Endothelial cell of umbilical vein (primary cell): ENCODE data around the gene LRRC8D. TPM values are rescaled to one million over a fixed set of nuclear protein-coding genes. Genes with fewer than 3 reads are reported as not detected.

ENCODE experiments used
- BruUV-seq: library from RNA; stranded (reverse); fragments of 400-500 nt; replicated peaks from 2 replicates; lab custom pipeline; 2021; lab: Mats Ljungman, UMichigan
- CTCF ChIA-PET: fragments of 300-600, 350-600 bp; sonication (Branson Sonifier 250); formaldehyde crosslinking; loops from one replicate; lab custom pipeline; 2021; ENCODE audit warnings: antibody characterized with exemption, inconsistent platforms; lab: Charles Lee
- POLR2A ChIA-PET: fragments of 300-600, 350-600 bp; sonication (Branson Sonifier 250); formaldehyde crosslinking; loops from one replicate; lab custom pipeline; 2021; ENCODE audit warnings: antibody characterized with exemption, inconsistent platforms; lab: Charles Lee
- DNase-seq: peaks from one replicate; pipeline ENCODE4 v3.0.0-alpha.2; 2011; ENCODE audit warnings: low read depth, low spot score
- FAIRE-seq: peaks from 2 replicates; lab custom pipeline; 2011; peaks lifted over from hg19 to GRCh38; lab: Jason Lieb, UNC
- H2AFZ ChIP-seq: 2 replicates; pipeline ENCODE4 v1.6.0; 2012; ENCODE audit warnings: low read depth, low read length, control low read depth, inconsistent platforms
- H3K27ac ChIP-seq: 2 replicates; pipeline ENCODE4 v1.5.1; 2011; ENCODE audit warnings: low read depth, mild to moderate bottlenecking, control low read depth, low read length, moderate library complexity; ENCODE audit not compliant: insufficient read depth
- H3K27me3 ChIP-seq, 2 experiments: 2 replicates each; pipeline versions ENCODE4 v1.6.0 to v1.6.1; 2011; ENCODE audit warnings: low read length in 2 of 2, mixed read lengths in 1 of 2; ENCODE audit not compliant: control insufficient read depth in 2 of 2, insufficient read depth in 2 of 2
- H3K36me3 ChIP-seq, 2 experiments: 2 replicates in 1 of 2; 3 replicates in 1 of 2; pipeline ENCODE4 v1.5.1; 2011; ENCODE audit warnings: low read length in 2 of 2, mild to moderate bottlenecking in 1 of 2, moderate library complexity in 1 of 2; ENCODE audit not compliant: control insufficient read depth in 2 of 2, insufficient read depth in 2 of 2; ENCODE audit errors: extremely low read depth in 1 of 2
- H3K4me1 ChIP-seq: 3 replicates; pipeline ENCODE4 v1.5.1; 2011; ENCODE audit warnings: mild to moderate bottlenecking, low read length; ENCODE audit not compliant: control insufficient read depth, insufficient read depth; ENCODE audit errors: extremely low read depth
- H3K4me2 ChIP-seq: 2 replicates; pipeline ENCODE4 v1.6.1; 2011; ENCODE audit warnings: low read length, control low read depth, mixed read lengths; ENCODE audit not compliant: insufficient read depth
- H3K4me3 ChIP-seq, 3 experiments: fragments of 200-600 bp in 1 of 3; sonication (generic), shearing (Covaris generic) in 1 of 3; replicated peaks in 1 of 3; 2 replicates each; pipeline ENCODE4 v1.5.1; 2011 to 2016; ENCODE audit warnings: control low read depth in 3 of 3, low read length in 3 of 3, mild to moderate bottlenecking in 2 of 3, inconsistent platforms in 1 of 3, low read depth in 1 of 3, moderate library complexity in 1 of 3; ENCODE audit not compliant: insufficient read depth in 1 of 3
- H3K79me2 ChIP-seq: 2 replicates; pipeline ENCODE4 v1.6.0; 2012; ENCODE audit warnings: low read length, inconsistent platforms; ENCODE audit not compliant: control insufficient read depth, insufficient read depth
- H3K9ac ChIP-seq: replicated peaks from 2 replicates; pipeline ENCODE3; 2011; ENCODE audit warnings: low read length, control low read depth; ENCODE audit not compliant: insufficient read depth; ENCODE audit errors: extremely low read depth
- H3K9me1 ChIP-seq: replicated peaks from 3 replicates; pipeline ENCODE4 v1.6.0; 2011; ENCODE audit warnings: mild to moderate bottlenecking, low read length; ENCODE audit not compliant: control insufficient read depth, insufficient read depth; ENCODE audit errors: extremely low read depth
- H3K9me3 ChIP-seq: replicated peaks from 2 replicates; pipeline ENCODE4 v1.5.1; 2012; ENCODE audit warnings: low read length, inconsistent platforms; ENCODE audit not compliant: control insufficient read depth, insufficient read depth
- H4K20me1 ChIP-seq: replicated peaks from 2 replicates; pipeline ENCODE3; 2011; ENCODE audit warnings: mild to moderate bottlenecking, low read length; ENCODE audit not compliant: control insufficient read depth, insufficient read depth; ENCODE audit errors: extremely low read depth
- CTCF ChIP-seq, 2 donors: IDR thresholded peaks; 1 replicate in 1 of 2; 2 replicates in 1 of 2; pipeline ENCODE4 v1.5.1; 2011; ENCODE audit warnings: low read length in 2 of 2, mild to moderate bottlenecking in 2 of 2, moderate library complexity in 2 of 2, control low read depth in 1 of 2, inconsistent platforms in 1 of 2, low read depth in 1 of 2; ENCODE audit not compliant: insufficient read depth in 1 of 2; ENCODE audit errors: extremely low read depth in 1 of 2
- EZH2 ChIP-seq: IDR thresholded peaks from 2 replicates; pipeline ENCODE4 v1.6.1; 2012; ENCODE audit warnings: borderline replicate concordance, low read depth, mild to moderate bottlenecking, moderate library complexity, low read length, inconsistent platforms; ENCODE audit not compliant: severe bottlenecking
- FOS ChIP-seq: IDR thresholded peaks from 2 replicates; pipeline ENCODE4 v1.6.1; 2011; ENCODE audit warnings: mild to moderate bottlenecking, low read length, moderate library complexity, borderline replicate concordance; ENCODE audit not compliant: insufficient read depth
- GATA2 ChIP-seq: IDR thresholded peaks from 2 replicates; pipeline ENCODE4 v1.7.0; 2011; ENCODE audit warnings: low read depth, mild to moderate bottlenecking, moderate library complexity, mixed read lengths, low read length; ENCODE audit not compliant: insufficient read length, insufficient read depth
- JUN ChIP-seq: IDR thresholded peaks from 2 replicates; pipeline ENCODE4 v1.6.1; 2011; ENCODE audit warnings: borderline replicate concordance, low read depth; ENCODE audit not compliant: insufficient read length, insufficient read depth
- MYC ChIP-seq: IDR thresholded peaks from one replicate; pipeline ENCODE4 v1.6.1; 2011; ENCODE audit warnings: mild to moderate bottlenecking, low read depth, low read length
- POLR2A ChIP-seq: IDR thresholded peaks from 2 replicates; pipeline ENCODE4 v1.6.1; 2012; ENCODE audit warnings: low read depth, mild to moderate bottlenecking, control low read depth, low read length
- POLR2AphosphoS5 ChIP-seq: IDR thresholded peaks from 2 replicates; pipeline ENCODE4 v1.6.1; 2012; ENCODE audit warnings: low read depth, mild to moderate bottlenecking, control low read depth, low read length, moderate library complexity; ENCODE audit not compliant: insufficient read depth
- dilution Hi-C: fragments of 300-500 bp; cut with MboI; formaldehyde crosslinking; loops from one replicate; pipeline ENCODE4 v1.15.0; 2019; ENCODE audit warnings: low sequenced_read_pairs; ENCODE audit not compliant: extremely low pct_ligation_motif_present
- intact Hi-C: fragments of 100-400 bp; cut with micrococcal nuclease; formaldehyde crosslinking; loops from one replicate; pipeline ENCODE4 v1.10.0; 2022
- polyA plus RNA-seq, 4 experiments: library from polyadenylated mRNA; depleted of rRNA in 3 of 4; stranded (reverse) in 3 of 4; unstranded in 1 of 4; fragments of >200 nt; gene quantifications; 2 replicates each; pipeline versions ENCODE4 v1.2.1 to v1.2.3, GENCODE V29; 2011 to 2012; ENCODE audit warnings: missing spikeins in 1 of 4
- total RNA-seq: library from RNA; stranded (reverse); gene quantifications from 2 replicates; pipeline ENCODE4 v1.2.3, GENCODE V29; 2021
- TF ChIP-seq, protein P1 (sequence below): IDR thresholded peaks from 2 replicates; pipeline ENCODE4 v1.6.1; 2011; ENCODE audit not compliant: insufficient read depth, insufficient read length

Gene LRRC8D
- total and polyA plus RNA-seq, 2 donors (not counting 3 experiments of a cell fraction or from before 2014, with no cell fraction given): 31.9 to 37.7 TPM

- H3K9me1 ChIP-seq: no peaks in the 10 kb centered on the region
- dilution Hi-C loops (no loop called here), intact Hi-C loops (no loop called here)
- H3K36me3 ChIP-seq: no peaks in the 10 kb centered on the region
- DNase-seq (no peak), FAIRE-seq (no peak)
- TF ChIP-seq CTCF (IDR thresholded peaks at IDR 0.05; ENCODE audit: extremely low read depth in 1 of 2, insufficient read depth in 1 of 2, low read depth in 1 of 2, low read length in 2 of 2) (no peak), FOS (no peak), JUN (no peak), EZH2 (no peak), MYC (no peak), GATA2 (no peak), POLR2AphosphoS5 (no peak), POLR2A (no peak)
- TF ChIP-seq, protein P1, sequence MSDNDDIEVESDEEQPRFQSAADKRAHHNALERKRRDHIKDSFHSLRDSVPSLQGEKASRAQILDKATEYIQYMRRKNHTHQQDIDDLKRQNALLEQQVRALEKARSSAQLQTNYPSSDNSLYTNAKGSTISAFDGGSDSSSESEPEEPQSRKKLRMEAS: no peak
- no peak overlapping the region for H2AFZ ChIP-seq
- no peaks in the 10 kb centered on the region for H3K9me3 ChIP-seq
- H3K4me1 ChIP-seq: no peaks in the 10 kb centered on the region
- POLR2A ChIA-PET: interaction anchor here (0.8 kb wide), 1 partner anchor 49 kb away, joined by 3 read pairs; no protein-coding TSS in a partner anchor
- CTCF ChIA-PET: interaction anchor here (0.7 to 1.5 kb wide), 5 partner anchors 12 to 179 kb away, joined by 3 to 5 read pairs (median 3); no protein-coding TSS in a partner anchor
- no peak overlapping the region for H3K27ac ChIP-seq
- no TSS peak for BruUV-seq
- peaks cover 0 to 2% of the 10 kb centered on the region in 2 experiments for H3K27me3 ChIP-seq
- no peak overlapping the region for H3K9ac ChIP-seq
- no peaks in the 10 kb centered on the region for H3K79me2 ChIP-seq
- H3K4me2 ChIP-seq: no peak overlapping the region
- no peak overlapping the region for H3K4me3 ChIP-seq
- no peaks in the 10 kb centered on the region for H4K20me1 ChIP-seq
These were observed 14.2 kb upstream of the LRRC8D start for GRCh38 chr1:89806616-89807015.
